HG03520 (cell line): ENCODE data around the gene IL1R2.

Experiments
- ATAC-seq: cut with Tn5 transposase; IDR thresholded peaks from one replicate; pipeline ENCODE4 v1.9.1; 2021; ENCODE audit warnings: mild to moderate bottlenecking, moderate library complexity; ENCODE audit not compliant: unreplicated experiment

IL1R2 gene, protein sequence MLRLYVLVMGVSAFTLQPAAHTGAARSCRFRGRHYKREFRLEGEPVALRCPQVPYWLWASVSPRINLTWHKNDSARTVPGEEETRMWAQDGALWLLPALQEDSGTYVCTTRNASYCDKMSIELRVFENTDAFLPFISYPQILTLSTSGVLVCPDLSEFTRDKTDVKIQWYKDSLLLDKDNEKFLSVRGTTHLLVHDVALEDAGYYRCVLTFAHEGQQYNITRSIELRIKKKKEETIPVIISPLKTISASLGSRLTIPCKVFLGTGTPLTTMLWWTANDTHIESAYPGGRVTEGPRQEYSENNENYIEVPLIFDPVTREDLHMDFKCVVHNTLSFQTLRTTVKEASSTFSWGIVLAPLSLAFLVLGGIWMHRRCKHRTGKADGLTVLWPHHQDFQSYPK

GRCh38 chr2:101991721-101992145 is at the start of gene IL1R2:
Gene IL1R2 (plus strand): TSS chr2:101991960. CDS start chr2:102008576, 16,616 bp downstream.
- ATAC-seq = no peak

DNA sequence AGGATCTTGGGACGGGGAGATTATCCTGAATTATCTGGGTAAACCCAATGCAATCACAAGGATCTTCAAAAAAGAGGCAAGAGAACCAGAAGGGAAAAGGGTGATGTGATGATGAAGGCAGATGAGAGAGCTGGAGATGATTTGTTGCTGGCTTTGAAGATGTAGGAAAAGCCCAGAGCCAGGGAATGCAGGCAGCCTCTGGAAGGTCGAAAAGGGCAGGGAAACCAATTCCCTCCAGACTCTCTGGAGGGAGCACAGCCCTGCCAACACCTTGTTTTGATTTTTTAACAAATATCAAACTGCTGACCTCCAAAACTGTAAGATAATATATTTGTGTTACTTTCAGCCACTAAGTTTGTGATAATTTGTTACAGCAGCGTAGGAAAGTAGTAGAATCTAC is 48.9 kb upstream of the IL1R2 start:
- no peak for ATAC-seq

GRCh38 chr2:101946372-101947039 is 45.3 kb upstream of the IL1R2 start:
- ATAC-seq = no peak

DNA sequence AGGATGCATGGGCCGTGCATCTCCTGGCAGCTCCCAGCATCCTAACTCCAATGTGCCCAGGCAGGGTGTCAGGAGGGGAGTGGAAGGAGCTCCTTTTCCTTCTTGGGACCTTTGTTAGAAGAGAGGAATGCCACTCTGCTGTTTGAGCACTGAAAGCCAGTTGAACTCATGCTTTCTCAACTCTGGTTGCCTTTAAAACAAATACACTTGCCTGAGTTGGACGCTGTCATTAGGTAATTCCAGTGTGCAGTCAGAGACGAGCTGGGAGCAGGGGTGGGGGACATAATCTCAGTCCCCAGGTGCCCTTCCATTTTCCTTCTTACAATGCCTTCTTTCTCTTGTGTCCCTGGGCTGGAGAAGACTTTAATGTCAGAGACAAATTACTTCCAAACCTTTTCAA is 44.4 kb upstream of the IL1R2 start:
- ATAC-seq = no peak

DNA sequence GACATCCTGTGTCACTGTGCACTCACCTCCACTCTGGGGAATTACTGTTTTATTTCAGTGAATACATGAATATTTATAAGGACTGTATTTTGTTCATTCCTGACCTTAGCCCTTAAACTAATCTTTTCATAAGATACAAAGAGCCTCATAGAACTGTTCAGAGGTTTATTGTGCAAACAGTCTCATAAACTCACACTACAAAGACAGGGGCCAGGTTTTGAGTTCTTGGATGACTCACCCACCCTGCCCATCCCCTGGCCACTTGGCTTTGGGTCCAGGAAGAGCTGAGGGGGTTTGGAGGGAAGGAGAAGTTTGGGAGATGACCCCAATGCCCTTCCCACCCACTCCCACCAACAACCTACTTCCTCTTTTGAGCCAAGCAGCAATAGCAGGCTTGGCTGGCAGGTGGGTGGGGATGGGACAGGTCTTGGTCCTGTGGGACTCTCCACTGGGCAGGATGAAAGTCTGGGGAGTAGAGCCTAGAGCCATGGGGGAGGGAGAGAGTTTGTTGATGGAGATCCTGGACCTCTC is 43.1 kb upstream of the IL1R2 start:
- no peak for ATAC-seq

DNA sequence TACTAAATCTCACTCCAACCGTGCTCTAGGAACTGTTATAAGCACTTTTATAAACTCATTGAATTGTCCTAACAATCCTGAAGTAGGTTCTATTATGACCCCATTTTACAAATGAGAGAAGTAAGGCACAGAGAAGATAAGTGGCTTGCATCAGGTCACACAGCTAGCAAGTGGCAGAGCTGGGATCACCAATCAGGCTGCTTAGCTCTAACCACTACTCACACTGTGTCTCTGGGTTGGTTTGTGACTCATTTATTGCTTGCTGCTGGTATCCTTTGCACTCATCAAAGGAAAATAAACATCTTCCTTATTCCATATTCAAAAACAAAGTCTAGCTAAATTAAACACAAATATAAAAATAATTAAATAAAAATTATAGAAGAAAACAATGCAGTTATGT is 42.5 kb upstream of the IL1R2 start:
- ATAC-seq = no peak

- ATAC-seq = no peak
Observed at GRCh38 chr2:101951296-101951695, 40.5 kb upstream of the IL1R2 start.

- ATAC-seq = no peak
Observed at GRCh38 chr2:101952551-101952950, 39.2 kb upstream of the IL1R2 start.

- ATAC-seq = no peak
Observed at GRCh38 chr2:101956465-101957438, 35.0 kb upstream of the IL1R2 start.

- no peak for ATAC-seq
Observed at GRCh38 chr2:101958061-101958460, 33.7 kb upstream of the IL1R2 start.

DNA sequence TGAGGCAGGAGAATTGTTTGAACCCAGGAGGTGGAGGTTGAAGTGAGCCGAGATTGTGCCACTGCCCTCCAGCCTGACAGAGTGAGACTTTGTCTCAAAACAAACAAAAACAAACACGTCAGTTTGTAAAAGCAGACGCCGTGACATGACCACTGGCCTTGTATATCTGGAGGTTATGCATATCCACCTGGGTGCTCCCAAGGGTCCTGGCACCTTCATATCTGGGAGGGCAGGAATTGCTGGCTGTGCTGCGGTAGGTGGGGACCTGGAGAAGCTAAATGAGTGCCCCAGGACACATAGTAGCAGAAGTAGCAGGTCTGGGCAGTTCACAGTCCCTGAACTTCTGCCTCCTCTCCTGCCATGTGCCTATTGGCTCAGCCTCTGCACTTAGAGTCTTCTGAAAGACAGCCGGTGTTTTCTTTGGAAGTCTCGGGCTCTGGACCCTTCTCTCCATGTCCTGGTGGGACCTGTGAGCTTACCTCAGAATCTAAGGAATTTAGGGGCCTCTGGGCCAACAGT is 30.9 kb upstream of the IL1R2 start:
- ATAC-seq = no peak

GRCh38 chr2:101961338-101962191 is 30.2 kb upstream of the IL1R2 start:
- no peak for ATAC-seq

GRCh38 chr2:101962309-101962708 is 29.5 kb upstream of the IL1R2 start:
- ATAC-seq = no peak

DNA sequence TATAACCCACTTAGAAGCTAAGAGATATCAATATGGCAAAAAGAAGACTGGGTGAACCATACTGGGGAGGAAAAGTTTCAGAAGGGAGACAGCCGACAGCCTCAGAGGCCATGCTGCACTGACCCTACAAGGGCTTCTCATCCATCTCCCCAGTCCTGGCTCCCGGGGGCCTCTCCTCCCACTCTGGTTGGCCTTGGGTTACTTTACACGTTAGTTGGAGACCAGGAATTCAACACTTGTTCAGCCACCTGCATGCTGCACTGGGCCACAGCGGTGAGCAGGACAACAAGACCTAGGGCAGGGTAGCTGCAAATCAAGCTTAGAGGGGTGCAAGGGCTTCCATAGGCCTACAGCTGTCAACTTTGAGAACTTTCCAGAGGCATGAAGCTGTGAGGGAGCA is 28.6 kb upstream of the IL1R2 start:
- ATAC-seq = no peak

DNA sequence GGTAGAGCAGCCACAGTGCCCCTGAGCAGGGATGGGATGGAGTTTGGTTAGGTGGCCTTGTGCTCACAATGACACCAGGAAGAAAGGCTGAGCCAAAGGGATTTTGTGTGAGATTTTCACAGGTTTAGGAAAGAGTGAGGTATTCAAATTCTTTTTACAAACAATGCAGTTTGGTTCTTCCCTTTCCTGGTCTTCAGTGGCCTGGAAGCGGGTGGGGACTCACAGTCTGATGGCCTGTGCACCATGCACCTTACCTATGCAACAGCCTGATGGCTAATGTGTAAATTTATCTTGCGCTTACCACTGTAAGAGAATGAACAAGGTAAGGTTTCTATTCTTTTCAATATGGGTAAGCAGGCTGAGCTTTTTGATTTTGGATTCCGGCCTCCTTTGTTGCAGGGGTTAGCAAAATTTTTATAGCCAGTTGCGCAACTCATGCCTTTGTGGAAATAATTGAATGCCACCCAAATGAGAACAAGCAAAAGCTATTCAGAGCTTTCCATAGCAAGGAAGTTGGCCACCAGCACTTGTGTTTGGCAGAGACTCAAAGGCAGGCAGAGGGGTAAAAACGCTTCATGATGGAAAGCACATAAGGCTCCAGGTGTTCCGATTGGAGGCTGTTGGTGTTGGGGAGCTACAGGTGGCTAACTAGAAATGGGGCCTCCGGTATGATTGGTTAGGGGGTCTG is 23.8 kb upstream of the IL1R2 start:
- ATAC-seq = no peak

GRCh38 chr2:101969723-101970122 is 22.0 kb upstream of the IL1R2 start:
- no peak for ATAC-seq

- no peak for ATAC-seq
Observed at GRCh38 chr2:101970901-101971300, 20.9 kb upstream of the IL1R2 start.

DNA sequence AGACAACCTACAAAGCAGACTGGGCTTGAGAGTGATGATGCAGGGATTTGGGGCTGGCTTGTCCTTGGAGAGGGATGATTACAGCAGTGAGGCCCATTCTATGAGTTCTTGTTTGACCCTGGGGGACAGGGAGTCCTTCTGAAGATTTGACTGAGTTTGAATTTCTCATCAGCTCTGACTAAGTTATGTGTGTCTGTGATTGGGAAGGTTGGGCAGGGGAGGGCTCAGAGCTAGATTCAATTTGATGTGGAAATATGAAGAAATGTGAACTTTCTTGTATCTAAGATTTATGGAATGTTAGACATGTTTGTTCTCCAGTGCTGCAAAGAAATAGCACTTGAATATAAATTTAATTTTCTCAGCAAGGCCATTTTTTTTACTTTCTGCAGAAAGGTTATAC is 19.9 kb upstream of the IL1R2 start:
- ATAC-seq = no peak
